GM10248 (cell line): Measurements from ENCODE around the gene FMN2.
"Not testable (repeated sequence)": the region's sequence is repeated elsewhere in the genome, so short reads cannot be mapped to it uniquely, and the experiment has no call there.

Experiments
- CTCF ChIA-PET: fragments of 300-600 bp; sonication (Branson Sonifier 250); formaldehyde crosslinking; extraction: SDS; loops from one replicate; lab custom pipeline; 2021; ENCODE audit warnings: antibody characterized with exemption; lab: Yijun Ruan, JAX
- POLR2A ChIA-PET: fragments of 350-650 bp; sonication (Branson Sonifier 250); formaldehyde crosslinking; extraction: SDS; loops from one replicate; lab custom pipeline; 2020; ENCODE audit warnings: antibody characterized with exemption; lab: Yijun Ruan, JAX
- DNase-seq: peaks from one replicate; pipeline ENCODE4 v3.0.0; 2012; ENCODE audit errors: extremely low spot score
- TF ChIP-seq, protein P1 (sequence below): IDR thresholded peaks from 2 replicates; pipeline ENCODE4 v1.5.1; 2012; ENCODE audit warnings: mild to moderate bottlenecking, low read depth; ENCODE audit errors: extremely low read depth, missing control alignments, control extremely low read depth

Gene FMN2

DNA sequence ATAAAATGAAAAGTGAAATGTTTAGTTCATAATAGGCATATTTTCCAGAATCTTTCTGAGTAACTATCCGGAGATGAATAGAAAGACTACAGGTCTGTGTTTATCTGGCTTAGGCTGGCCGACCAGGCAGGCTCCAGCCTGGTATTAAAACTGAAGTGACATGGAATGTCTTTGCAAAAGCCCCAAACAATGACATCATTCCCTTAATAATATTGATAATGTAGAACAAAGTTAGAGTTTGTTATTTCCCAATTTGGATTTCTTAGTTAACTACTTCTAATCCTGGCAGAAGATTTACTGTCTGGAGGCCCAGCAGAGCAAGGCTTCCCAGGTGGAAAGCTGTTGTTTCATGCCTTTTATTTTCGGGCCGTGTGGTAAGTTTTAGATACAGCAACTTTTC, 312.6 kb downstream of the FMN2 start:
- POLR2A ChIA-PET: no interaction called here
- TF ChIP-seq, protein P1, sequence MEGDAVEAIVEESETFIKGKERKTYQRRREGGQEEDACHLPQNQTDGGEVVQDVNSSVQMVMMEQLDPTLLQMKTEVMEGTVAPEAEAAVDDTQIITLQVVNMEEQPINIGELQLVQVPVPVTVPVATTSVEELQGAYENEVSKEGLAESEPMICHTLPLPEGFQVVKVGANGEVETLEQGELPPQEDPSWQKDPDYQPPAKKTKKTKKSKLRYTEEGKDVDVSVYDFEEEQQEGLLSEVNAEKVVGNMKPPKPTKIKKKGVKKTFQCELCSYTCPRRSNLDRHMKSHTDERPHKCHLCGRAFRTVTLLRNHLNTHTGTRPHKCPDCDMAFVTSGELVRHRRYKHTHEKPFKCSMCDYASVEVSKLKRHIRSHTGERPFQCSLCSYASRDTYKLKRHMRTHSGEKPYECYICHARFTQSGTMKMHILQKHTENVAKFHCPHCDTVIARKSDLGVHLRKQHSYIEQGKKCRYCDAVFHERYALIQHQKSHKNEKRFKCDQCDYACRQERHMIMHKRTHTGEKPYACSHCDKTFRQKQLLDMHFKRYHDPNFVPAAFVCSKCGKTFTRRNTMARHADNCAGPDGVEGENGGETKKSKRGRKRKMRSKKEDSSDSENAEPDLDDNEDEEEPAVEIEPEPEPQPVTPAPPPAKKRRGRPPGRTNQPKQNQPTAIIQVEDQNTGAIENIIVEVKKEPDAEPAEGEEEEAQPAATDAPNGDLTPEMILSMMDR: no peak
- CTCF ChIA-PET: no interaction called here
- no peak for DNase-seq

DNA sequence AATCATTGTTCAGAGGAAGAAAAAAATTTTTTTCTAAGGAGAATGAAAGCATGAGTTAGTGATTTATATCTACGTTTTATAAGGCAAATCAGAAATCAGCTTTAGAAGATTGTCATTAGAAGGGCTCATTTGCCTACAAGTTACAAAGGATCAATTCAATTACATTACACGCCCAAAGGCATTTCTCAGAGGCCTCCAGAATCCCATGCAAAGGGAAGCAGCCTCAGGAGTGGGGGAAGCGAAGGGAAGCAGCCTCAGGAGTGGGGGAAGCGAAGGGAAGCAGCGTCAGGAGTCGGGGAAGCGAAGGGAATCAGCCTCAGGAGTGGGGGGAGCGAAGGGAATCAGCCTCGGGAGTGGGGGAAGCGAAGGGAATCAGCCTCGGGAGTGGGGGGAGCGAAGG, 314.1 kb downstream of the FMN2 start:
- CTCF ChIA-PET: no interaction called here
- no peak for DNase-seq
- POLR2A ChIA-PET: no interaction called here
- TF ChIP-seq, protein P1: no peak

DNA sequence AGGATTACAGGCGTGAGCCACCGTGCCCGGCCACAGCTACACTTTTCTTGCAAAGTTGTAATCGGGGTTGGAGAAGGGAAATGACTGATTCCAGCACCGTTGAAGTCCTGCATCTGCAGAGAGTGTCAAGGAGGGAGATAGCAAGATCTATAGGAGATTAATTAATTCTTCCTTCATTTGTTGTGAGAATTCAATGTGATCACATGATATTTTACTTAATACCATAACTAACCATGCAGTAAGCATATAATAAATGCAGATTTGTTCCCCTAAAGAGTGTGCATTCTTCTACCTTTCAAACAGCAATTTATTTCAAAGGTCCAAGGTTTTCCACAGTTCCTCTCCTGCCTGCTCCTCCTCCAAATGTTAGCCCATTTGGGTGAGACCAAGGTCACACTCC, 315.7 kb downstream of the FMN2 start:
- POLR2A ChIA-PET: no interaction called here
- TF ChIP-seq, protein P1: no peak
- CTCF ChIA-PET: no interaction called here
- DNase-seq: no peak

DNA sequence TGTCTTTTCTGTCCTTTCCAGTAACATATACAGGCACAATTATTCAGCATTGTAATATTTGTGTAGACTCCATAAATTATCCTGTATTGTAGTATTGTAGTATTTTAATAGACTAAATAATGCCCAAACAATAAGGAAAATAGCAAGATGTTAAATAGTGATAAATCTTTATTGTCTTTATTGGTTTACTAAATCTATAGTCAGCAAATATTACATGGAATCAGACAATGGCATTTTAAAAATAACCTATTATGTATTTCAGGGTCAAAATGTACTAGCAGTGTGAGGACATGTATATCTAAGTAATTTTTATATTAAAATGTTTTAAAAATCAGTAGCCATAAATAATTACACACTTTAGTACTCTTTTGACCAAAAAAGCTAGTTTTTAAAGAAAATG, 317.9 kb downstream of the FMN2 start:
- TF ChIP-seq, protein P1: no peak
- CTCF ChIA-PET: no interaction called here
- POLR2A ChIA-PET: no interaction called here
- DNase-seq: no peak

DNA sequence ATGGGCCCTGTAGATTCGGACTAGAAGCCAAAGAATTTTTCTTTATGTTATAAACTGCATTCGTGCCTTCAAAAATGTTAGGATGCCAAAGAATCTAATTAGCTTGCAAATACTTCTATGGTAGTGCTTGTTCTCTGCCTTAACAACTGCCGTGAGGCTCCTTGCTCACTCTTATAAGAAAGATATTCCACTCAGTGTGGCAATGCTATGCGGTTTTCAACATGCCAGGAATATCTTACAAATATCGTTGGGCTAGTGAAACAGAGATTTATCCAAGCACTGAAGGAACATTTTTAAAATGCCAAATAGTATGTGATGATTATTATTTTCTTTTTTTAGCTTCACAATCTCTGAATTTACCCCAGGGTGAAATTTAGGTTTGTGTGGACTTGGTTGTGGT, 322.0 kb downstream of the FMN2 start:
- CTCF ChIA-PET: no interaction called here

DNA sequence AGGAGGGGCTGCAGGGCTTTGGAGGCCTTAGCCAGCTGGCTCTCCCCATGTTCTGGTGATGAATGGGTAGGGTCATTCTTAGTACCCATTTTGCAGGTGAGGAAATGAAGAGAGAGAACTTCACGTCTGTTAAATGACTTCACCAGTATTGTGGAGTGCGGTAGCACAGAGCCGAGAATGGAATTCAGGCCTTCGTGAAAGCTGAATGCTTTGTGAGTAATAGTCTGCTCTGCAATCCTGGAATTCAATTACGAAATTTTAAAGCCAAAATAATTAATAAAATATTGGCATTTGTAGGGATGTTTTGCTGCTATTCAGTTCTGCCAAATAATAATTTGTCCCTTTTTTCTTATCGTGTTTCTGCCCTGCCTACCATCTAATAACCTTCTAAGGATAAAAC, 322.6 kb downstream of the FMN2 start:
- DNase-seq: no peak
- ChIA-PET CTCF (no interaction called here), POLR2A (no interaction called here)
- TF ChIP-seq, protein P1: no peak

More for the DNA sequence above, 322.0 kb downstream of the FMN2 start:
- DNase-seq: no peak
- POLR2A ChIA-PET: interaction anchor here (0.7 kb wide), 1 partner anchor 46 kb away, joined by 3 read pairs; no protein-coding TSS in a partner anchor
- TF ChIP-seq, protein P1: no peak

DNA sequence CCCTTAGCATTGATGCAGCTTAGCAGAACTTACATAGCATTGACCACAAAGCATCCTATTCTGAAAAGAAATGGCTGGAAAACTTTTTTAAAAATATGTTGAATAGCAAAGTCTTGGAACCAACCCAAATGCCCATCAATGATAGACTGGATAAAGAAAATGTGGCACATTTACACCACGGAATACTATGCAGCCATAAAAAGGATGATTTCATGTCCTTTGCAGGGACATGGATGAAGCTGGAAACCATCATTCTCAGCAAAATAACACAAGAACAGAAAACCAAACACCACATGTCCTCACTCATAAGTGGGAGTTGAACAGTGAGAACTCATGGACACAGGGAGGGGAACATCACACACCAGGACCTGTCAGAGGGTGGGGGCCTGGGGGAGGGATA, 323.3 kb downstream of the FMN2 start:
- CTCF ChIA-PET, POLR2A ChIA-PET, DNase-seq: not testable (repeated sequence)
